Loucy (cell line): ENCODE measurements around the gene ZNRD2.

Source experiments
- H2AFZ ChIP-seq: fragments of 200-600 bp; sonication (generic); 2 replicates; pipeline ENCODE4 v1.6.0; 2016; ENCODE audit warnings: antibody characterized with exemption, mild to moderate bottlenecking, low read length, moderate library complexity
- H3F3A ChIP-seq: fragments of 200-600 bp; 2 replicates; pipeline ENCODE4 v1.6.0; 2016; ENCODE audit warnings: antibody characterized with exemption, low read depth, mild to moderate bottlenecking
- H3K27me3 ChIP-seq: fragments of 200-600 bp; sonication (generic); 2 replicates; pipeline ENCODE4 v1.6.1; 2014; ENCODE audit warnings: low read length, mild to moderate bottlenecking; ENCODE audit not compliant: insufficient read depth, poor library complexity, severe bottlenecking
- H3K36me3 ChIP-seq: fragments of 200-600 bp; sonication (generic); 2 replicates; pipeline ENCODE4 v1.6.1; 2016; ENCODE audit warnings: low read length; ENCODE audit not compliant: insufficient read depth
- H3K4me1 ChIP-seq: fragments of 200-600 bp; sonication (generic); 2 replicates; pipeline ENCODE4 v1.5.1; 2014; ENCODE audit warnings: low read length, mild to moderate bottlenecking; ENCODE audit not compliant: insufficient read depth, poor library complexity, severe bottlenecking
- H3K4me2 ChIP-seq: fragments of 200-600 bp; sonication (generic); 2 replicates; pipeline ENCODE4 v1.6.0; 2014; ENCODE audit warnings: antibody characterized with exemption, low read length, low read depth, mild to moderate bottlenecking; ENCODE audit not compliant: poor library complexity, severe bottlenecking
- H3K4me3 ChIP-seq: fragments of 200-600 bp; sonication (generic); 2 replicates; pipeline ENCODE4 v1.5.1; 2014; ENCODE audit warnings: low read length, mild to moderate bottlenecking, mixed read lengths; ENCODE audit not compliant: poor library complexity, severe bottlenecking
- H3K79me2 ChIP-seq: fragments of 200-600 bp; sonication (generic); 2 replicates; pipeline ENCODE4 v1.6.1; 2014; ENCODE audit warnings: low read length; ENCODE audit not compliant: insufficient read depth
- H3K9ac ChIP-seq: fragments of 200-600 bp; sonication (generic); 2 replicates; pipeline ENCODE4 v1.6.0; 2014; ENCODE audit warnings: mild to moderate bottlenecking, low read depth, low read length, moderate library complexity; ENCODE audit not compliant: poor library complexity, severe bottlenecking
- H3K9me2 ChIP-seq: fragments of 200-600 bp; sonication (generic); replicated peaks from 2 replicates; pipeline ENCODE4 v1.6.1; 2016; ENCODE audit warnings: low read depth, low read length, mixed read lengths
- H3K9me3 ChIP-seq: fragments of 200-600 bp; sonication (generic); 2 replicates; pipeline ENCODE4 v1.6.1; 2014; ENCODE audit warnings: mild to moderate bottlenecking, antibody characterized with exemption, low read length, low read depth; ENCODE audit not compliant: insufficient read depth
- H4K20me1 ChIP-seq: fragments of 200-600 bp; sonication (generic); 2 replicates; pipeline ENCODE4 v1.6.0; 2014; ENCODE audit warnings: antibody characterized with exemption, low read length, mild to moderate bottlenecking; ENCODE audit not compliant: insufficient read depth, poor library complexity, severe bottlenecking
- CTCF ChIP-seq: fragments of 200-600 bp; sonication (generic); conservative IDR thresholded peaks from 2 replicates; pipeline ENCODE4 v1.5.1; 2014; ENCODE audit warnings: mild to moderate bottlenecking, antibody characterized with exemption, low read length
- EZH2phosphoT487 ChIP-seq: fragments of 200-600 bp; IDR thresholded peaks from 2 replicates; pipeline ENCODE4 v1.6.1; 2018; ENCODE audit warnings: antibody characterized with exemption, mild to moderate bottlenecking, moderate library complexity, borderline replicate concordance

The ZNRD2 gene

GRCh38 chr11:65578134-65578533 lies 7.9 kb downstream of the ZNRD2 start:
- Histone ChIP-seq H3K9me2 (no peaks in the 10 kb centered on the region), H3K9ac (no peak overlapping the region), H2AFZ (no peak overlapping the region), H3K79me2 (peaks cover 26% of the 10 kb centered on the region), H3K4me1 (peaks cover 41% of the 10 kb centered on the region), H3F3A (peaks cover 11% of the 10 kb centered on the region), H3K36me3 (no peaks in the 10 kb centered on the region), H3K4me2 (peak overlapping the region; percentile 85), H3K4me3 (no peak overlapping the region), H4K20me1 (peaks cover 9% of the 10 kb centered on the region), H3K9me3 (no peaks in the 10 kb centered on the region), H3K27me3 (no peaks in the 10 kb centered on the region)
- no peak for TF ChIP-seq EZH2phosphoT487
- TF ChIP-seq CTCF = no peak

GRCh38 chr11:65578667-65579066 lies 8.4 kb downstream of the ZNRD2 start:
- H4K20me1 ChIP-seq = peaks cover 3% of the 10 kb centered on the region
- H3K4me1 ChIP-seq = peaks cover 36% of the 10 kb centered on the region
- peak overlapping the region; percentile 85 for H3K4me2 ChIP-seq
- H3F3A ChIP-seq = peaks cover 11% of the 10 kb centered on the region
- H3K9me3 ChIP-seq = no peaks in the 10 kb centered on the region
- no peaks in the 10 kb centered on the region for H3K9me2 ChIP-seq
- peaks cover 21% of the 10 kb centered on the region for H3K79me2 ChIP-seq
- H2AFZ ChIP-seq = no peak overlapping the region
- no peak for TF ChIP-seq EZH2phosphoT487
- no peak for TF ChIP-seq CTCF
- no peak overlapping the region for H3K9ac ChIP-seq
- H3K27me3 ChIP-seq = no peaks in the 10 kb centered on the region
- no peaks in the 10 kb centered on the region for H3K36me3 ChIP-seq
- no peak overlapping the region for H3K4me3 ChIP-seq

GRCh38 chr11:65579291-65579690 lies 9.0 kb downstream of the ZNRD2 start:
- Histone ChIP-seq H3F3A (peaks cover 11% of the 10 kb centered on the region), H3K9ac (no peak overlapping the region), H3K9me2 (no peaks in the 10 kb centered on the region), H3K4me3 (no peak overlapping the region), H3K9me3 (no peaks in the 10 kb centered on the region), H2AFZ (no peak overlapping the region), H3K79me2 (peaks cover 18% of the 10 kb centered on the region), H4K20me1 (no peaks in the 10 kb centered on the region), H3K36me3 (no peaks in the 10 kb centered on the region), H3K4me1 (peaks cover 33% of the 10 kb centered on the region), H3K27me3 (no peaks in the 10 kb centered on the region), H3K4me2 (no peak overlapping the region)
- TF ChIP-seq EZH2phosphoT487 (no peak), CTCF (no peak)
